UCSD-AML1 (cell line): ENCODE data around the gene AGBL5.

Experiments
- DNase-seq: peaks from one replicate; lab custom pipeline; 2025; ENCODE audit not compliant: unreplicated experiment; lab: John Stamatoyannopoulos, UW

AGBL5 gene

DNA sequence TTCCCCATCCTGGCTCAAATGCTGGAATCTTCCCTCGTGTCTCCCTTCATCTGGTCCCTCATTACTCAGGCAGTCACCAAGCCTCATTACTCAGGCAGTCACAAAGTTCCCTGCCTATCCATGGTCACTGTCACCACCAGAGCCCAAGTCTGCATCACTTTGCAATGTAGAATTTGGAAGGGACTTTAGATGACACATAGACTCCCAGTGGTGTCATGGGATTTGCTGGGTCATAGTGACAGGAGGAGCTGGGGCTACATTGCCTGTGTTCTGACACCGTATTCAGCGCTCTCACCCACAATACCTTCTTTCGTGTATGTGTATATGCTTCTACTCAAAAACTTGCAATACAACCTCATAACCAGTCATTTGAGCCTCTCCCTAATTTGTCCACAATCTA is 24.9 kb downstream of the AGBL5 start:
- no peak for DNase-seq

DNA sequence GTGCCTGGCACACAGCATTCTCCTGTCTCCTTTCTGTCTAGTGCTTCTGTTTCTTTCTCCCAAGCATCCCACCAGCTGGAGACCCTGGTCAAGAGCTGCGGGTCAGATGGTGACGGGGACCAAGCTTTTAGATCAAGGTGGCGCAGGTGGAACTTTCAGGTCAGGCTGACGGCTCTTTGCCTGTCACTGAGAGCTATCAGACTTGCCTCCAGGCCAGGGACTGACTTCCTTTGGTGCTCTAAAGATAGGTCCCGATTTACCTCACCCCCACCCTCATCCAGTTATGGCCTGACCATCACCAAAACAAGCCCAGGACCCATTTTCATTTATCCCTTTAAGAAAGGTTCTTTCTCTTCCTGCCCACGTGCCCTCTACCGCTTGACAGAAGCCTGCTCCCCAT is 25.8 kb downstream of the AGBL5 start:
- DNase-seq = no peak

GRCh38 chr2:27078267-27079194 is 27.1 kb downstream of the AGBL5 start, which contains the start of gene EMILIN1:
Gene EMILIN1, plus strand, starts transcription at chr2:27078615. Its CDS starts 451 bp downstream, at chr2:27079066.
- DNase-seq = peak; percentile 47

GRCh38 chr2:27079233-27080139 is 28.0 kb downstream of the AGBL5 start:
- DNase-seq = peak; percentile 36

- no peak for DNase-seq
Measured at GRCh38 chr2:27080140-27080469, 28.6 kb downstream of the AGBL5 start.

GRCh38 chr2:27080603-27080936 is 29.1 kb downstream of the AGBL5 start:
- DNase-seq = no peak

- no peak for DNase-seq
Measured at GRCh38 chr2:27081984-27082772, 30.7 kb downstream of the AGBL5 start.

DNA sequence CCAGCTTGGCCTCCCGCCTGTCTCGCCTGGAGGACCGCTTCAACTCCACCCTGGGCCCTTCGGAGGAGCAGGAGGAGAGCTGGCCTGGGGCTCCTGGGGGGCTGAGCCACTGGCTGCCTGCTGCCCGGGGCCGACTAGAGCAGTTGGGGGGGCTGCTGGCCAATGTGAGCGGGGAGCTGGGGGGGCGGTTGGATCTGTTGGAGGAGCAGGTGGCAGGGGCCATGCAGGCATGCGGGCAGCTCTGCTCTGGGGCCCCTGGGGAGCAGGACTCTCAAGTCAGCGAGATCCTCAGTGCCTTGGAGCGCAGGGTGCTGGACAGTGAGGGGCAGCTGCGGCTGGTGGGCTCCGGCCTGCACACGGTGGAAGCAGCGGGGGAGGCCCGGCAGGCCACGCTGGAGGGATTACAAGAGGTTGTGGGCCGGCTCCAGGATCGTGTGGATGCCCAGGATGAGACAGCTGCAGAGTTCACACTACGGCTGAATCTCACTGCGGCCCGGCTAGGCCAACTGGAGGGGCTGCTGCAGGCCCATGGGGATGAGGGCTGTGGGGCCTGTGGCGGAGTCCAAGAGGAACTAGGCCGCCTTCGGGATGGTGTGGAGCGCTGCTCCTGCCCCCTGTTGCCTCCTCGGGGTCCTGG is 31.4 kb downstream of the AGBL5 start:
- DNase-seq = no peak

DNA sequence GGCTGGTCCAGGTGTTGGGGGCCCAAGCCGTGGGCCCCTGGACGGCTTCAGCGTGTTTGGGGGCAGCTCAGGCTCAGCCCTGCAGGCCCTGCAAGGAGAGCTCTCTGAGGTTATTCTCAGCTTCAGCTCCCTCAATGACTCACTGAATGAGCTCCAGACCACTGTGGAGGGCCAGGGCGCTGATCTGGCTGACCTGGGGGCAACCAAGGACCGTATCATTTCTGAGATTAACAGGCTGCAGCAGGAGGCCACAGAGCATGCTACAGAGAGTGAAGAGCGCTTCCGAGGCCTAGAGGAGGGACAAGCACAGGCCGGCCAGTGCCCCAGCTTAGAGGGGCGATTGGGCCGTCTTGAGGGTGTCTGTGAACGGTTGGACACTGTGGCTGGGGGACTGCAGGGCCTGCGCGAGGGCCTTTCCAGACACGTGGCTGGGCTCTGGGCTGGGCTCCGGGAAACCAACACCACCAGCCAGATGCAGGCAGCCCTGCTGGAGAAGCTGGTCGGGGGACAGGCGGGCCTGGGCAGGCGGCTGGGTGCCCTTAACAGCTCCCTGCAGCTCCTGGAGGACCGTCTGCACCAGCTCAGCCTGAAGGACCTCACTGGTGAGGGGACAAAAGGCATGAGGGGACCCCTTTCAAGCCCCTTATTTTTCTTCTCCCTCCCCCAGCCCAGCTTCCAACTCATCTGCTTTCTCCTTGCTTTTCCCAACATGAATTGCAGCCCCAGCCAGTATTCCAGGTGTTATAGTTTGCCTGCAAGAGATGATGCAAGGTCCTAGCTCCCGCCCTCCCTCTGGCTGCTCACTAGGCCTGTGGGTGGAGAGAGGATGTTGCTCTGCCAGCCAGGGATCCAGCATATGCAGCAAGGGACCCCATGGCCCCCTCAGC is 32.2 kb downstream of the AGBL5 start:
- peak; percentile 31 for DNase-seq

DNA sequence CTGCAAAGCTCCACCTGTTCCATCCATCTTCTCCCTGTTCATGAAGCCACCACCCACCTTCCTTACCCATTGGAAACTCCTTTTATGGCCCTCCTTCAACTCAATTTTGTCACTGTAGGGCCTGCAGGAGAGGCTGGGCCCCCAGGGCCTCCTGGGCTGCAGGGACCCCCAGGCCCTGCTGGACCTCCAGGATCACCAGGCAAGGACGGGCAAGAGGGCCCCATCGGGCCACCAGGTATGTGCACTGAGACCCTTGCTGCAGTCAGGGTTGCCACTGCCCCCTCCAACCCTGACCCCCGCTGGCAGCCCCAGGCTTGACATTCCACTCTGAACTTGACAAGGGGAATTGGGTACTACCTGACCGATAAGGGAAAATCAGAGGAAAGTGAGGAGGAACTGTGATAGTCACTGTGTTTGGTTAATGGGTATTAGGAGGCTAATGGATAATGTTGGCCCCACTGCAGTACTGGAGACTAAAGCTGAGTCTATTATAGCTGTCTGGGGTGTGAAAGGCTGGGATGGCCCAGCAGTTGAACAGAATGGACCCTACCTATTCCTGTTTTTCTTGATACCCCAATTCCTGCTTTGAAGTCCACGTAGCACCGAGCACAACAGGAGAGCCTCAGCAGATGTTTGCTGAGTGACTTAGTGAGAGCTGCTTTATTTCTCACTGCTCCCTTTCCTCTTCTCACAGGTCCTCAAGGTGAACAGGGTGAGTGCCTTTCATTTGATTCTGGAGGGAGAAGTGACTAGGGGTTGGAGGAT is 33.0 kb downstream of the AGBL5 start:
- DNase-seq = no peak

GRCh38 chr2:27085062-27085672 is 33.7 kb downstream of the AGBL5 start:
- no peak for DNase-seq

GRCh38 chr2:27085673-27086089 is 34.2 kb downstream of the AGBL5 start:
- DNase-seq = peak; percentile 54

- peak; percentile 96 for DNase-seq
Measured at GRCh38 chr2:27086090-27086723, 34.7 kb downstream of the AGBL5 start.

GRCh38 chr2:27086724-27087593 is 35.5 kb downstream of the AGBL5 start, which contains the start of gene KHK:
Gene KHK, plus strand, starts transcription at chr2:27086772. Its CDS starts 488 bp downstream, at chr2:27087260.
- DNase-seq = no peak

DNA sequence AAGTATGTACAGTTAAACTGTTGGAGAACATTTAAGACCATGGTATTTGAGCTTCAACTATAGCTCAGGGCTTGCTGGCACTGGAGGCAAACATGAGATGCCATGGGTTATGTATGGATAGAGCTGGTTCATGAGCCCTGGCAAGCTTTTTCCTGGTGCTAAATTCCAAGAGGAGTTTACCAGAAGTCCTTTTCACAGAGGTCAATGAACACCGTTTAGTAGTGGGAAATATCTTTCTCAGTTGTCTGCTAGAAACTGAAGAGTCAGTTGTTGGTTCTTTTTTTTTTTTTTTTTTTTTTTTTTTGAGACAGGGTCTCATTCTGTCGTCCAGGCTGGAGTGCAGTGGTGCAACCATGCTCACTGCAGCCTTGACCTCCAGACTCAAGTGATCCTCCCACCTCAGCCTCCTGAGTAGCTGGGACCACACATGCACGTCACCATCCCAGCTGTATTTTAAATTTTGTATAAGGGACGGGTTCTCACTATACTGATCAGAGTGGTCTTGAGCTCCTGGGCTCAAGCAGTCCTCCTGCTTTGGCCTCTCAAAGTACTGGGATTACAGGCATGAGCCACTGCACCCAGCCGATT is 36.4 kb downstream of the AGBL5 start:
- no peak for DNase-seq

DNA sequence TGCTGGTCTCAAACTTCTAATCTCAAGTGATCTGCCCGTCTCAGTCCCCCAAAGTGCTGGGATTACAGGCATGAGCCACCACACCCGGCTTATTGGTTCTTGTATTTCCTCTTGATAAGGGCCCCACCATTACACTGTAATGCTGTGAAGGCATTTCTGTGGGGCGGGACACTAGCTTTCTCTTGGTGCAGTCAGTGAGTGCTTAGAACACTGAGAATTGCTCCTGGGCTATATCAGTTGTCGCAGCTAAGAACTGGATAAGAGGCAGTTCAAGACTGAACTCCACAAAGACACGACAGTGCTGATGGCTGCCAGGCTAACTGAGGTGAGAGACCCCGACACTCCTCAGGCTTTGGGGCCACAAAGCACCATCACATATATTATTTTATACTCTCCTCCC is 37.2 kb downstream of the AGBL5 start:
- DNase-seq = no peak
